WTC11 (cell line): ENCODE results near the gene PEX11B. TPM values are rescaled to one million over a fixed set of nuclear protein-coding genes. Genes with fewer than 3 reads are reported as not detected.

Experiments used
- ATAC-seq: fragments of 200-7000 bp; cut with Tn5 transposase; 2 replicates; pipeline ENCODE4 v1.10.0; 2021; ENCODE audit warnings: mild to moderate bottlenecking, moderate library complexity
- CTCF ChIA-PET: fragments of 300-600 bp; sonication (Branson Sonifier 250); formaldehyde crosslinking; loops from one replicate; lab custom pipeline; 2021; ENCODE audit warnings: antibody characterized with exemption; lab: Charles Lee
- POLR2A ChIA-PET: fragments of 350-600 bp; sonication (Branson Sonifier 250); formaldehyde crosslinking; loops from one replicate; lab custom pipeline; 2021; ENCODE audit warnings: antibody characterized with exemption; lab: Charles Lee
- DNase-seq: peaks from one replicate; pipeline ENCODE4 v3.0.0; 2021; ENCODE audit warnings: low spot score
- H3K27ac Mint-ChIP-seq: 2 replicates; pipeline ENCODE4 v1.8.0; 2021; ENCODE audit warnings: mixed read lengths
- H3K27me3 Mint-ChIP-seq: 2 replicates; pipeline ENCODE4 v1.8.0; 2021; ENCODE audit warnings: low read depth, mild to moderate bottlenecking, moderate library complexity, mixed read lengths
- H3K36me3 Mint-ChIP-seq: 2 replicates; pipeline ENCODE4 v1.8.0; 2021; ENCODE audit warnings: mixed read lengths
- H3K4me1 Mint-ChIP-seq: 2 replicates; pipeline ENCODE4 v1.8.0; 2022; ENCODE audit warnings: mixed read lengths
- H3K4me3 Mint-ChIP-seq: 2 replicates; pipeline ENCODE4 v1.8.0; 2021; ENCODE audit warnings: mild to moderate bottlenecking, moderate library complexity, mixed read lengths
- H3K9me3 Mint-ChIP-seq: 2 replicates; pipeline ENCODE4 v1.8.0; 2021; ENCODE audit warnings: mixed read lengths
- CREM ChIP-seq: sonication (generic); formaldehyde crosslinking; IDR thresholded peaks from 2 replicates; pipeline ENCODE4 v1.8.1; 2022; ENCODE audit warnings: mild to moderate bottlenecking, missing genetic modification reagents, moderate library complexity
- EMX1 ChIP-seq: fragments of 250-450 bp; sonication (Bioruptor Pico); IDR thresholded peaks from 2 replicates; pipeline ENCODE4 v1.8.0; 2021; ENCODE audit warnings: mild to moderate bottlenecking
- HMGA2 ChIP-seq: fragments of 250-450 bp; sonication (Bioruptor Pico); IDR thresholded peaks from 2 replicates; pipeline ENCODE4 v1.4.0; 2021; ENCODE audit warnings: mild to moderate bottlenecking, moderate library complexity
- JAZF1 ChIP-seq: fragments of 250-450 bp; sonication (Bioruptor Pico); IDR thresholded peaks from 2 replicates; pipeline ENCODE4 v1.9.0; 2021; ENCODE audit warnings: moderate library complexity, mild to moderate bottlenecking, inconsistent platforms
- OVOL2 ChIP-seq: fragments of 250-450 bp; sonication (Bioruptor Pico); IDR thresholded peaks from 2 replicates; pipeline ENCODE4 v1.9.0; 2021; ENCODE audit warnings: mild to moderate bottlenecking, borderline replicate concordance
- RELA ChIP-seq: sonication (generic); formaldehyde crosslinking; IDR thresholded peaks from 2 replicates; pipeline ENCODE4 v1.8.1; 2022; ENCODE audit warnings: missing genetic modification reagents, mild to moderate bottlenecking, borderline replicate concordance
- SMAD4 ChIP-seq: sonication (generic); formaldehyde crosslinking; IDR thresholded peaks from 2 replicates; pipeline ENCODE4 v1.8.0; 2022; ENCODE audit warnings: mild to moderate bottlenecking, missing genetic modification reagents
- SOX15 ChIP-seq: fragments of 250-450 bp; sonication (Bioruptor Pico); IDR thresholded peaks from 2 replicates; pipeline ENCODE4 v1.9.0; 2021; ENCODE audit warnings: mild to moderate bottlenecking
- TCF7 ChIP-seq: sonication (generic); formaldehyde crosslinking; IDR thresholded peaks from 2 replicates; pipeline ENCODE4 v1.8.0; 2022; ENCODE audit warnings: mild to moderate bottlenecking, low read depth, missing genetic modification reagents, moderate library complexity
- ZNF263 ChIP-seq: sonication (generic); formaldehyde crosslinking; IDR thresholded peaks from 2 replicates; pipeline ENCODE4 v1.8.1; 2022; ENCODE audit warnings: low read depth, mild to moderate bottlenecking, moderate library complexity, missing genetic modification reagents
- ZNF396 ChIP-seq: fragments of 250-450 bp; sonication (Bioruptor Pico); IDR thresholded peaks from 2 replicates; pipeline ENCODE4 v1.8.0; 2021; ENCODE audit warnings: mild to moderate bottlenecking, moderate library complexity, borderline replicate concordance
- ZNF416 ChIP-seq: fragments of 250-450 bp; sonication (Bioruptor Pico); IDR thresholded peaks from 2 replicates; pipeline ENCODE4 v1.9.0; 2021; ENCODE audit warnings: mild to moderate bottlenecking, inconsistent platforms
- ZNF423 ChIP-seq: fragments of 250-450 bp; sonication (Bioruptor Pico); IDR thresholded peaks from 2 replicates; pipeline ENCODE4 v2.1.2; 2022; ENCODE audit warnings: mild to moderate bottlenecking, moderate library complexity
- ZNF671 ChIP-seq: fragments of 250-450 bp; sonication (Bioruptor Pico); IDR thresholded peaks from 2 replicates; pipeline ENCODE4 v1.8.0; 2021; ENCODE audit warnings: mild to moderate bottlenecking
- total RNA-seq: library from RNA; stranded (reverse); gene quantifications from 3 replicates; pipeline ENCODE4 v1.2.3, GENCODE V29; 2021
- TF ChIP-seq, protein P1 (sequence below): sonication (generic); formaldehyde crosslinking; IDR thresholded peaks from 2 replicates; pipeline ENCODE4 v1.8.0; 2023; ENCODE audit warnings: missing genetic modification reagents
- TF ChIP-seq, protein P2 (sequence below): sonication (generic); formaldehyde crosslinking; IDR thresholded peaks from 2 replicates; pipeline ENCODE4 v1.8.1; 2022; ENCODE audit warnings: mild to moderate bottlenecking, moderate library complexity, missing genetic modification reagents
- TF ChIP-seq, protein P3 (sequence below): sonication (generic); formaldehyde crosslinking; IDR thresholded peaks from 2 replicates; pipeline ENCODE4 v1.8.1; 2023; ENCODE audit warnings: mild to moderate bottlenecking, missing genetic modification reagents, moderate library complexity
- TF ChIP-seq, protein P4 (sequence below): fragments of 250-450 bp; sonication (Bioruptor Pico); IDR thresholded peaks from 2 replicates; pipeline ENCODE4 v1.9.0; 2021; ENCODE audit warnings: moderate library complexity, mild to moderate bottlenecking, inconsistent platforms, borderline replicate concordance
- TF ChIP-seq, protein P5 (sequence below): sonication (generic); formaldehyde crosslinking; IDR thresholded peaks from 2 replicates; pipeline ENCODE4 v1.8.1; 2022; ENCODE audit warnings: low read depth, missing genetic modification reagents, borderline replicate concordance
- TF ChIP-seq, protein P6 (sequence below): sonication (generic); formaldehyde crosslinking; IDR thresholded peaks from 2 replicates; pipeline ENCODE4 v1.8.0; 2023; ENCODE audit warnings: mild to moderate bottlenecking, missing genetic modification reagents

Gene PEX11B
- total RNA-seq, 1 experiment from 2014 or later: 11.8 TPM

DNA sequence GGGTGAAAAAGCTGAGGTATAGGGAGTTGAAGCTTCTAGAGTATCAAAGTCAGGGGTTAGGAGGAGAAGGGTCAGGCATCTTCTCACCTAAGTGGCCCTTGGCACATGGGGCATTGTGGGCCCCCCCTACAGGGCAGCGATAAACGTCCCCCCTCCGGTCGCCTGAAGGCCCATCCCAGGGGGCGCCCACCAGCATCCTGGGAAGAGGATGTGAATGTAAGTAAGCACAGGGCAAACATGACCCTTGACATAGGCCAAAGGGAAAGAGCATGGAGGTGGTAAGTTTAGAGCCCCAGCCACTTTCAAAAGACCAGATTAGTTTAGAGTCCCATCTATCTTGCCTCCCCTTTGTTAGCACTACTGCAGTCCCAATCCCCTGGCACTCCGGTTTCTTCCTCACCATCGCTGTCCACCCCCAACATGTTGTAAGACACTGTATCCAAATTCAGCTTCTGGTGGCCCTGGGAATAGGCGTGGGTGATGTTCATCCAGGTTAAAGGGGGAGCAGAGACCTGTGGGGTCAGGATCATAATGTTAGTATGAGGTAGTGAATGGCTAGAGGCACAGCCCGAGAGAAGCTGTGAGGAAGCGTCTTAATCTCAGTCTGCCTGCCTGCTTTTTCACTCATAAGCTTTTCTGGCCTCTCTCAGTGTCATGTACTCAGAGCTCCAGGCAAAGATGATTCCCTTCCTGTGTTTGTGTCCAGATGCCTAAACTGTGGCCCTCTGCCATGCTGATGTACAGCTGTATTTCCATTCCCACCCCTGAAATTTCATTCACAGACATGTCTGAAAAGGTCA is 11.4 kb downstream of the PEX11B start:
- Mint-ChIP-seq H3K36me3 (no peaks in the 10 kb centered on the region), H3K27me3 (peaks cover 3% of the 10 kb centered on the region), H3K9me3 (no peaks in the 10 kb centered on the region), H3K27ac (no peak overlapping the region), H3K4me3 (no peak overlapping the region), H3K4me1 (peaks cover 14% of the 10 kb centered on the region)
- DNase-seq: no peak
- peak; percentile 25; the same call in 1 of the 2 replicates for ATAC-seq
- ChIA-PET POLR2A (interaction anchor here (1.8 kb wide), 1 partner anchor 15 kb away, joined by 7 read pairs; no protein-coding TSS in a partner anchor), CTCF (interaction anchor here (1.0 to 6.8 kb wide), 6 partner anchors 15 to 70 kb away, joined by 3 to 93 read pairs (median 7); partner anchors contain the start of genes ANKRD35 and NUDT17)
- TF ChIP-seq ZNF263 (CRISPR knock-in tag): no peak
- TF ChIP-seq ZNF671: no peak
- TF ChIP-seq, protein P1, sequence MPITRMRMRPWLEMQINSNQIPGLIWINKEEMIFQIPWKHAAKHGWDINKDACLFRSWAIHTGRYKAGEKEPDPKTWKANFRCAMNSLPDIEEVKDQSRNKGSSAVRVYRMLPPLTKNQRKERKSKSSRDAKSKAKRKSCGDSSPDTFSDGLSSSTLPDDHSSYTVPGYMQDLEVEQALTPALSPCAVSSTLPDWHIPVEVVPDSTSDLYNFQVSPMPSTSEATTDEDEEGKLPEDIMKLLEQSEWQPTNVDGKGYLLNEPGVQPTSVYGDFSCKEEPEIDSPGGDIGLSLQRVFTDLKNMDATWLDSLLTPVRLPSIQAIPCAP: no peak
- no peak for TF ChIP-seq TCF7
- TF ChIP-seq, all 79 proteins: peak for 0

DNA sequence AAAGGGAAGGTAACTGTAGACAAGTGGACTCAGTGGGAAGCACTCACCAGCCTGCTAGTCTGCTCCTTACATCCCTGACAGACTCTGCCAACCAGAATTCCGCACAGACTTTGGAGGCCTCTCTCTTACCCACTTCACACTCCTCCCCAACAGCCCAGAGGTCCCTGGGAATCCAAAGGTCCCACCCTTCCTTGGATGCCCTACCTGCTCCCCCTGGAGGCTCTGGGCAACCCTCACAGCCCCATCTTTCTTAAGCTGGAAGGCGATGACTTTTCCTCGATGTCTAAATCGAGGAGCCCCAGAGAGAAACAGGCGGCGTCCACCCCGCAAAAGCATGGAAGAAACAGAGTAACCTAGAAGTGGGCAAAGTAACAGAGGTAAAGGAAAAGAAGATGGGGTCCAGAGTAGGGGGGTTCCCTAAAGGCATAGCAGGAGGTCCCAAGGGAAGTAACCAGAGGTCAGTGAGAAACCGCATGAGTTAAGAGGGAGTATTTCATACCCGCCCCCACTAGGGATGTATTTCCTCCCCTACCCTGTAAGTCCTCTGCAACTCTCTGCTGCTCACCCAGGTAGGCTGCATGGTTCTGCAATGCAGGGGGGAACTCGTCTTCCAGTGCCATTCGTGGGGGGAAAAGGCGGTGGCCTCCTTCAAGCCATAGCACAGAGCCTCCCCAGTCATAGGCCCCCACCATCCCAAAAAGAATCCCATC is 17.1 kb downstream of the PEX11B start:
- ATAC-seq (peak; percentile 90), DNase-seq (peak; percentile 37)
- Mint-ChIP-seq H3K4me1 (no peaks in the 10 kb centered on the region), H3K27me3 (peaks cover 14% of the 10 kb centered on the region), H3K27ac (no peak overlapping the region), H3K9me3 (no peaks in the 10 kb centered on the region), H3K36me3 (no peaks in the 10 kb centered on the region), H3K4me3 (no peak overlapping the region)
- CTCF ChIA-PET: interaction anchor here (0.6 to 2.9 kb wide), 11 partner anchors 8 to 136 kb away, joined by 3 to 31 read pairs (median 4); partner anchors contain the start of genes ANKRD34A, ANKRD35, ITGA10 and NUDT17
- POLR2A ChIA-PET: no interaction called here
- TF ChIP-seq RELA (no peak), EMX1 (CRISPR knock-in tag) (no peak), SOX15 (CRISPR knock-in tag) (no peak), SMAD4 (CRISPR knock-in tag) (no peak), HMGA2 (CRISPR knock-in tag) (no peak), ZNF423 (no peak), JAZF1 (no peak), ZNF416 (CRISPR knock-in tag) (no peak), OVOL2 (CRISPR knock-in tag) (no peak)
- TF ChIP-seq, protein P2, sequence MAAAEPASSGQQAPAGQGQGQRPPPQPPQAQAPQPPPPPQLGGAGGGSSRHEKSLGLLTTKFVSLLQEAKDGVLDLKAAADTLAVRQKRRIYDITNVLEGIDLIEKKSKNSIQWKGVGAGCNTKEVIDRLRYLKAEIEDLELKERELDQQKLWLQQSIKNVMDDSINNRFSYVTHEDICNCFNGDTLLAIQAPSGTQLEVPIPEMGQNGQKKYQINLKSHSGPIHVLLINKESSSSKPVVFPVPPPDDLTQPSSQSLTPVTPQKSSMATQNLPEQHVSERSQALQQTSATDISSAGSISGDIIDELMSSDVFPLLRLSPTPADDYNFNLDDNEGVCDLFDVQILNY: no peak
- TF ChIP-seq, protein P3, sequence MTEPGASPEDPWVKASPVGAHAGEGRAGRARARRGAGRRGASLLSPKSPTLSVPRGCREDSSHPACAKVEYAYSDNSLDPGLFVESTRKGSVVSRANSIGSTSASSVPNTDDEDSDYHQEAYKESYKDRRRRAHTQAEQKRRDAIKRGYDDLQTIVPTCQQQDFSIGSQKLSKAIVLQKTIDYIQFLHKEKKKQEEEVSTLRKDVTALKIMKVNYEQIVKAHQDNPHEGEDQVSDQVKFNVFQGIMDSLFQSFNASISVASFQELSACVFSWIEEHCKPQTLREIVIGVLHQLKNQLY: no peak
- TF ChIP-seq, protein P4, sequence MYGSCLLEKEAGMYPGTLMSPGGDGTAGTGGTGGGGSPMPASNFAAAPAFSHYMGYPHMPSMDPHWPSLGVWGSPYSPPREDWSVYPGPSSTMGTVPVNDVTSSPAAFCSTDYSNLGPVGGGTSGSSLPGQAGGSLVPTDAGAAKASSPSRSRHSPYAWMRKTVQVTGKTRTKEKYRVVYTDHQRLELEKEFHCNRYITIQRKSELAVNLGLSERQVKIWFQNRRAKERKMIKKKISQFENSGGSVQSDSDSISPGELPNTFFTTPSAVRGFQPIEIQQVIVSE (CRISPR knock-in tag): no peak

DNA sequence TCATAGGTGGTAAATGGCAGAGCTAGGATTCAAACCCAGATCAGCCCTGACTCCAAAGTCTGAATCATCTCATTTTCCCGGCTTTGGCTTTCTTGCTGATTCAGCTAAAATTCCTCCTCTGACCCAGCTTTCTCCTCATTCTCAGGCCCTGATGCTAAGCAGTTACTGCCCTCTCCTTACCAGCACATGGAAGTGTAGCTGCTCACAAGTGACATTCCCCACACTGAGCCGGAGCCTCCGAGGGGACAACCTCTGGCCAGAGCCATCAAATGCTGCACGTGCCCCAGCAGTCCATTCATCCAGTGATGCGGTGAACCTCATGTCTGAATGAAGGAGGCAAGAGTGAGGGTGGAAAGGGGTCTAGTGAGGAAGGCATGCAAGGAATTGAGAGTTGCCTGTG is 19.8 kb downstream of the PEX11B start:
- Mint-ChIP-seq H3K9me3 (no peaks in the 10 kb centered on the region), H3K36me3 (no peaks in the 10 kb centered on the region), H3K4me1 (no peaks in the 10 kb centered on the region), H3K27me3 (peaks cover 25% of the 10 kb centered on the region), H3K4me3 (no peak overlapping the region), H3K27ac (no peak overlapping the region)
- CTCF ChIA-PET: interaction anchor here (1.4 kb wide), 1 partner anchor 53 kb away, joined by 3 read pairs; the partner anchor contains the start of gene NUDT17
- no peak for ATAC-seq
- POLR2A ChIA-PET: no interaction called here
- DNase-seq: no peak
- no peak for TF ChIP-seq CREM (CRISPR knock-in tag)
- TF ChIP-seq, protein P5, sequence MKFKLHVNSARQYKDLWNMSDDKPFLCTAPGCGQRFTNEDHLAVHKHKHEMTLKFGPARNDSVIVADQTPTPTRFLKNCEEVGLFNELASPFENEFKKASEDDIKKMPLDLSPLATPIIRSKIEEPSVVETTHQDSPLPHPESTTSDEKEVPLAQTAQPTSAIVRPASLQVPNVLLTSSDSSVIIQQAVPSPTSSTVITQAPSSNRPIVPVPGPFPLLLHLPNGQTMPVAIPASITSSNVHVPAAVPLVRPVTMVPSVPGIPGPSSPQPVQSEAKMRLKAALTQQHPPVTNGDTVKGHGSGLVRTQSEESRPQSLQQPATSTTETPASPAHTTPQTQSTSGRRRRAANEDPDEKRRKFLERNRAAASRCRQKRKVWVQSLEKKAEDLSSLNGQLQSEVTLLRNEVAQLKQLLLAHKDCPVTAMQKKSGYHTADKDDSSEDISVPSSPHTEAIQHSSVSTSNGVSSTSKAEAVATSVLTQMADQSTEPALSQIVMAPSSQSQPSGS (CRISPR knock-in tag): no peak
- no peak for TF ChIP-seq ZNF396
- no peak for TF ChIP-seq OVOL2 (CRISPR knock-in tag)
- TF ChIP-seq JAZF1: no peak
- TF ChIP-seq, protein P6, sequence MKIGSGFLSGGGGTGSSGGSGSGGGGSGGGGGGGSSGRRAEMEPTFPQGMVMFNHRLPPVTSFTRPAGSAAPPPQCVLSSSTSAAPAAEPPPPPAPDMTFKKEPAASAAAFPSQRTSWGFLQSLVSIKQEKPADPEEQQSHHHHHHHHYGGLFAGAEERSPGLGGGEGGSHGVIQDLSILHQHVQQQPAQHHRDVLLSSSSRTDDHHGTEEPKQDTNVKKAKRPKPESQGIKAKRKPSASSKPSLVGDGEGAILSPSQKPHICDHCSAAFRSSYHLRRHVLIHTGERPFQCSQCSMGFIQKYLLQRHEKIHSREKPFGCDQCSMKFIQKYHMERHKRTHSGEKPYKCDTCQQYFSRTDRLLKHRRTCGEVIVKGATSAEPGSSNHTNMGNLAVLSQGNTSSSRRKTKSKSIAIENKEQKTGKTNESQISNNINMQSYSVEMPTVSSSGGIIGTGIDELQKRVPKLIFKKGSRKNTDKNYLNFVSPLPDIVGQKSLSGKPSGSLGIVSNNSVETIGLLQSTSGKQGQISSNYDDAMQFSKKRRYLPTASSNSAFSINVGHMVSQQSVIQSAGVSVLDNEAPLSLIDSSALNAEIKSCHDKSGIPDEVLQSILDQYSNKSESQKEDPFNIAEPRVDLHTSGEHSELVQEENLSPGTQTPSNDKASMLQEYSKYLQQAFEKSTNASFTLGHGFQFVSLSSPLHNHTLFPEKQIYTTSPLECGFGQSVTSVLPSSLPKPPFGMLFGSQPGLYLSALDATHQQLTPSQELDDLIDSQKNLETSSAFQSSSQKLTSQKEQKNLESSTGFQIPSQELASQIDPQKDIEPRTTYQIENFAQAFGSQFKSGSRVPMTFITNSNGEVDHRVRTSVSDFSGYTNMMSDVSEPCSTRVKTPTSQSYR: no peak
